H9 (cell line): Measurements from ENCODE around the gene ADGRF1. TPM values are rescaled to one million over a fixed set of nuclear protein-coding genes. Genes with fewer than 3 reads are reported as not detected.

Source experiments
- DNase-seq: peaks from one replicate; pipeline ENCODE4 v3.0.0-alpha.2; 2017
- H2AFZ ChIP-seq: one replicate; pipeline ENCODE4 v1.6.1; 2013; ENCODE audit warnings: mild to moderate bottlenecking, low read length, control low read depth, moderate library complexity
- H2AK5ac ChIP-seq: 2 replicates; pipeline ENCODE4 v1.6.1; 2013; ENCODE audit warnings: low read length, control low read depth, mixed read lengths; ENCODE audit not compliant: insufficient read length
- H2BK120ac ChIP-seq: one replicate; pipeline ENCODE4 v1.6.1; 2013; ENCODE audit warnings: low read depth, mild to moderate bottlenecking, low read length, control low read depth, inconsistent platforms; ENCODE audit not compliant: poor library complexity, severe bottlenecking
- H2BK12ac ChIP-seq: 2 replicates; pipeline ENCODE4 v1.6.1; 2013; ENCODE audit warnings: low read length, control low read depth, mixed read lengths, low read depth; ENCODE audit not compliant: insufficient read length
- H2BK15ac ChIP-seq: 2 replicates; pipeline ENCODE4 v1.6.1; 2013; ENCODE audit warnings: low read depth, low read length, control low read depth
- H2BK20ac ChIP-seq: one replicate; pipeline ENCODE4 v1.6.1; 2013; ENCODE audit warnings: low read depth, mild to moderate bottlenecking, low read length, control low read depth, inconsistent platforms; ENCODE audit not compliant: poor library complexity, severe bottlenecking
- H2BK5ac ChIP-seq: 2 replicates; pipeline ENCODE4 v1.6.1; 2013; ENCODE audit warnings: low read length, control low read depth, mixed read lengths; ENCODE audit not compliant: insufficient read length
- H3K14ac ChIP-seq: 2 replicates; pipeline ENCODE4 v1.6.1; 2013; ENCODE audit warnings: low read length, control low read depth; ENCODE audit not compliant: insufficient read depth
- H3K18ac ChIP-seq: 2 replicates; pipeline ENCODE4 v1.6.1; 2013; ENCODE audit warnings: low read depth, mild to moderate bottlenecking, mixed read lengths, low read length, control low read depth; ENCODE audit not compliant: insufficient read length
- H3K23ac ChIP-seq: 2 replicates; pipeline ENCODE4 v1.6.1; 2013; ENCODE audit warnings: low read length, control low read depth, mixed read lengths, low read depth; ENCODE audit not compliant: insufficient read length
- H3K23me2 ChIP-seq: 2 replicates; pipeline ENCODE4 v1.6.1; 2013; ENCODE audit warnings: low read depth, mild to moderate bottlenecking, mixed read lengths, low read length, control low read depth; ENCODE audit not compliant: insufficient read length, poor library complexity, severe bottlenecking
- H3K27ac ChIP-seq: 2 replicates; pipeline ENCODE4 v1.5.1; 2013; ENCODE audit warnings: low read length, control low read depth, mixed read lengths, low read depth; ENCODE audit not compliant: insufficient read length
- H3K27me3 ChIP-seq: 2 replicates; pipeline ENCODE4 v1.6.1; 2013; ENCODE audit warnings: low read length, control low read depth, inconsistent platforms; ENCODE audit not compliant: insufficient read depth
- H3K4ac ChIP-seq: 2 replicates; pipeline ENCODE4 v1.6.1; 2013; ENCODE audit warnings: low read depth, mild to moderate bottlenecking, control low read depth, inconsistent platforms, low read length, moderate library complexity
- H3K4me1 ChIP-seq: 2 replicates; pipeline ENCODE4 v1.6.1; 2013; ENCODE audit warnings: low read length, control low read depth, inconsistent platforms; ENCODE audit not compliant: insufficient read depth
- H3K4me2 ChIP-seq: 2 replicates; pipeline ENCODE4 v1.6.1; 2013; ENCODE audit warnings: low read length, control low read depth, mixed read lengths; ENCODE audit not compliant: insufficient read length, insufficient read depth
- H3K56ac ChIP-seq: 2 replicates; pipeline ENCODE4 v1.6.1; 2013; ENCODE audit warnings: low read depth, mild to moderate bottlenecking, mixed read lengths, low read length, control low read depth; ENCODE audit not compliant: insufficient read length
- H3K79me1 ChIP-seq: 2 replicates; pipeline ENCODE4 v1.6.1; 2013; ENCODE audit warnings: low read depth, mild to moderate bottlenecking, moderate library complexity, low read length, control low read depth, inconsistent platforms; ENCODE audit not compliant: insufficient read depth, poor library complexity, severe bottlenecking
- H3K79me2 ChIP-seq: 2 replicates; pipeline ENCODE4 v1.6.1; 2013; ENCODE audit warnings: low read length, control low read depth, inconsistent platforms; ENCODE audit not compliant: insufficient read depth
- H3K9ac ChIP-seq: 2 replicates; pipeline ENCODE4 v1.6.1; 2013; ENCODE audit warnings: low read length, control low read depth, mixed read lengths; ENCODE audit not compliant: insufficient read length; ENCODE audit errors: extremely low read depth
- H3K9me3 ChIP-seq: one replicate; pipeline ENCODE4 v1.6.1; 2013; ENCODE audit warnings: low read depth, low read length, inconsistent platforms; ENCODE audit not compliant: control insufficient read depth
- H3T11ph ChIP-seq: one replicate; pipeline ENCODE4 v1.6.1; 2013; ENCODE audit warnings: mild to moderate bottlenecking, low read length, control low read depth, inconsistent platforms
- H4K20me1 ChIP-seq: one replicate; pipeline ENCODE4 v1.6.1; 2013; ENCODE audit not compliant: control insufficient read depth, insufficient read length, insufficient read depth
- H4K5ac ChIP-seq: 2 replicates; pipeline ENCODE4 v1.6.1; 2013; ENCODE audit warnings: low read depth, mild to moderate bottlenecking, mixed read lengths, low read length, control low read depth; ENCODE audit not compliant: insufficient read length
- H4K8ac ChIP-seq: replicated peaks from 2 replicates; pipeline ENCODE4 v1.6.1; 2013; ENCODE audit warnings: low read length, control low read depth, mixed read lengths, low read depth; ENCODE audit not compliant: insufficient read length
- H4K91ac ChIP-seq: 2 replicates; pipeline ENCODE4 v1.6.1; 2013; ENCODE audit warnings: low read depth, mild to moderate bottlenecking, moderate library complexity, mixed read lengths, low read length, control low read depth; ENCODE audit not compliant: insufficient read length
- H3K27ac Mint-ChIP-seq, 3 experiments: 2 replicates in 2 of 3; 3 replicates in 1 of 3; pipeline ENCODE4 v1.8.0; 2020 to 2021; ENCODE audit warnings: mixed read lengths in 3 of 3, mild to moderate bottlenecking in 1 of 3, moderate library complexity in 1 of 3
- H3K27me3 Mint-ChIP-seq: 2 replicates; pipeline ENCODE4 v1.8.0; 2021; ENCODE audit warnings: low read depth, mild to moderate bottlenecking, moderate library complexity, mixed read lengths
- H3K36me3 Mint-ChIP-seq, 3 experiments: 2 replicates in 2 of 3; 3 replicates in 1 of 3; pipeline ENCODE4 v1.8.0; 2020 to 2021; ENCODE audit warnings: low read depth in 3 of 3, mixed read lengths in 3 of 3; ENCODE audit not compliant: insufficient read depth in 1 of 3
- H3K4me1 Mint-ChIP-seq, 2 experiments: 2 replicates each; pipeline ENCODE4 v1.8.0; 2020; ENCODE audit warnings: mixed read lengths in 2 of 2
- H3K4me3 Mint-ChIP-seq, 2 experiments: 2 replicates in 1 of 2; 3 replicates in 1 of 2; pipeline ENCODE4 v1.8.0; 2020 to 2021; ENCODE audit warnings: mild to moderate bottlenecking in 2 of 2, mixed read lengths in 2 of 2, moderate library complexity in 1 of 2
- H3K9me3 Mint-ChIP-seq, 2 experiments: 2 replicates in 1 of 2; 3 replicates in 1 of 2; pipeline ENCODE4 v1.8.0; 2020; ENCODE audit warnings: mild to moderate bottlenecking in 2 of 2, mixed read lengths in 2 of 2, moderate library complexity in 1 of 2
- WGBS: extraction: QIAGEN DNeasy Blood & Tissue Kit; methylation state at CpG from one replicate; pipeline ENCODE4 v1.1.7; 2013; ENCODE audit warnings: missing lambda C conversion rate, low lambda C conversion rate, mixed read lengths; ENCODE audit not compliant: insufficient read length; ENCODE audit errors: extremely low coverage; 5-methylcytosine and 5-hydroxymethylcytosine counted together
- total RNA-seq: library from RNA; stranded (reverse); gene quantifications from 2 replicates; pipeline ENCODE4 v1.2.1, GENCODE V29; 2021
- TF ChIP-seq, protein P1 (sequence below): fragments of 200-600 bp; sonication (generic); conservative IDR thresholded peaks from 3 replicates; pipeline ENCODE4 v1.8.0; 2021; ENCODE audit warnings: antibody characterized with exemption, mild to moderate bottlenecking

Gene ADGRF1
- total RNA-seq, 1 experiment from 2014 or later, result not detected

- Histone ChIP-seq H4K8ac (no peak overlapping the region), H3K79me1 (no peaks in the 10 kb centered on the region), H3K4ac (no peak overlapping the region), H3K4me1 (no peaks in the 10 kb centered on the region), H2BK5ac (no peak overlapping the region), H3K9ac (no peak overlapping the region), H3K56ac (no peak overlapping the region), H3K18ac (no peak overlapping the region), H3T11ph (no peak overlapping the region), H3K27me3 (no peaks in the 10 kb centered on the region), H3K23ac (no peak overlapping the region), H4K91ac (no peak overlapping the region), H4K20me1 (no peaks in the 10 kb centered on the region), H3K4me2 (no peak overlapping the region), H2BK15ac (no peak overlapping the region), H2BK12ac (no peak overlapping the region), H3K14ac (no peak overlapping the region), H2AK5ac (no peak overlapping the region), H2BK20ac (no peak overlapping the region), H2BK120ac (no peak overlapping the region), H3K9me3 (no peaks in the 10 kb centered on the region), H4K5ac (no peak overlapping the region), H3K79me2 (no peaks in the 10 kb centered on the region), H3K27ac (no peak overlapping the region), H2AFZ (no peak overlapping the region), H3K23me2 (no peaks in the 10 kb centered on the region)
- DNase-seq, result no peak
- no CpG with 5 or more reads among the region's 7 CpGs for WGBS
- H3K27me3 Mint-ChIP-seq, result no peaks in the 10 kb centered on the region
- no peak overlapping the region; a peak in 1 of 7 replicates for H3K27ac Mint-ChIP-seq
- TF ChIP-seq, protein P1, sequence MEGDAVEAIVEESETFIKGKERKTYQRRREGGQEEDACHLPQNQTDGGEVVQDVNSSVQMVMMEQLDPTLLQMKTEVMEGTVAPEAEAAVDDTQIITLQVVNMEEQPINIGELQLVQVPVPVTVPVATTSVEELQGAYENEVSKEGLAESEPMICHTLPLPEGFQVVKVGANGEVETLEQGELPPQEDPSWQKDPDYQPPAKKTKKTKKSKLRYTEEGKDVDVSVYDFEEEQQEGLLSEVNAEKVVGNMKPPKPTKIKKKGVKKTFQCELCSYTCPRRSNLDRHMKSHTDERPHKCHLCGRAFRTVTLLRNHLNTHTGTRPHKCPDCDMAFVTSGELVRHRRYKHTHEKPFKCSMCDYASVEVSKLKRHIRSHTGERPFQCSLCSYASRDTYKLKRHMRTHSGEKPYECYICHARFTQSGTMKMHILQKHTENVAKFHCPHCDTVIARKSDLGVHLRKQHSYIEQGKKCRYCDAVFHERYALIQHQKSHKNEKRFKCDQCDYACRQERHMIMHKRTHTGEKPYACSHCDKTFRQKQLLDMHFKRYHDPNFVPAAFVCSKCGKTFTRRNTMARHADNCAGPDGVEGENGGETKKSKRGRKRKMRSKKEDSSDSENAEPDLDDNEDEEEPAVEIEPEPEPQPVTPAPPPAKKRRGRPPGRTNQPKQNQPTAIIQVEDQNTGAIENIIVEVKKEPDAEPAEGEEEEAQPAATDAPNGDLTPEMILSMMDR, result no peak
- H3K4me3 Mint-ChIP-seq, result no peak overlapping the region
- H3K4me1 Mint-ChIP-seq, result peaks cover 7% of the 10 kb centered on the region in 2 experiments
- no peaks in the 10 kb centered on the region for H3K36me3 Mint-ChIP-seq
- no peaks in the 10 kb centered on the region for H3K9me3 Mint-ChIP-seq
Measured at GRCh38 chr6:47029865-47030561, 12.1 kb downstream of the ADGRF1 start.
